GM18951 (cell line): ENCODE data around the gene NSG1.

Experiments
- POLR2A ChIP-seq: IDR thresholded peaks from 4 replicates; pipeline ENCODE4 v1.6.1; 2011; ENCODE audit warnings: mild to moderate bottlenecking; ENCODE audit not compliant: insufficient read length, insufficient read depth; ENCODE audit errors: extremely low read depth
- in situ Hi-C: fragments of 300-500 bp; cut with MboI; formaldehyde crosslinking; loops from one replicate; pipeline ENCODE4 v1.12.0; 2022; ENCODE audit warnings: low sequenced_read_pairs, mixed read lengths, inconsistent platforms; ENCODE audit not compliant: unreplicated experiment

The NSG1 gene

DNA sequence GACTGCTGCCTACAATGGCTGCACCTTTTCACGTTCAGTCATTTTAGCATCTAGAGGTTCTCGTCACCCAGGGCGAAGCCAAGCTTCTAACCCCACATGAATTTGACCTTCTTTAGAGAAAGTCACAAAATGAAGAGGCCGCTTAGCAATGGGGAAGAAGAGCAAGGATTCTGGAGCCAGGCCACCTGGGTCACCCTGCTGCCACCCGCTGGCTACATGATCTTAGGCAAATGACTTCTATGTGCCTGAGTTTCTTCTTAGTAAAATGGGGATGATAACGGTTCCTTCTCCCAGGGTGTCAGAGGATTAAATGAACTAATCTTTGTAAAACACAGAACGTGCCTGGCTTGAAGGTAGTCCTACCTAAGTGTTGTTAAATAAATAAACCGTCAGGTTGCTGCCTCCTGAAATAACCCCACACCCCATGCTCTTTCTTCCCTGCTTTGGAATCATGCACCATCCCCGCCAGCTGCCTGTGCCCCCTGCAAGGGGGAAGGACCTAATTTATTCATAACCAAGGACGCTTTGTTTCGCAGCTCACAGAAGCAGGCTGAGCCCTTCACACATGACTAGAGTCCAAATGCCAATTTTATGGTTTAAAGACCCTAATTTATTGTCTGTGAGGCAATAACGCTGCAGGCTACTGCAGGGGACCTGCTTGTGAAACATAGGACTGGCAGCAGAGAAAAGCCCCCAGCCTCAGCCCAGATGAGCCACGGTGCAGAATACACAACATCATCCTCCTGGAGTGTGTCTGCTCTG is 28.6 kb upstream of the NSG1 start:
- in situ Hi-C loops: no loop called here
- TF ChIP-seq POLR2A: no peak

GRCh38 chr4:4361883-4362282 is 25.0 kb upstream of the NSG1 start:
- in situ Hi-C loops: no loop called here
- TF ChIP-seq POLR2A: no peak

- in situ Hi-C loops: no loop called here
Measured at GRCh38 chr4:4362991-4363697, 23.8 kb upstream of the NSG1 start.

GRCh38 chr4:4364061-4364460 is 22.8 kb upstream of the NSG1 start:
- in situ Hi-C loops: no loop called here
- no peak for TF ChIP-seq POLR2A

More at GRCh38 chr4:4362991-4363697, 23.8 kb upstream of the NSG1 start:
- TF ChIP-seq POLR2A: no peak

DNA sequence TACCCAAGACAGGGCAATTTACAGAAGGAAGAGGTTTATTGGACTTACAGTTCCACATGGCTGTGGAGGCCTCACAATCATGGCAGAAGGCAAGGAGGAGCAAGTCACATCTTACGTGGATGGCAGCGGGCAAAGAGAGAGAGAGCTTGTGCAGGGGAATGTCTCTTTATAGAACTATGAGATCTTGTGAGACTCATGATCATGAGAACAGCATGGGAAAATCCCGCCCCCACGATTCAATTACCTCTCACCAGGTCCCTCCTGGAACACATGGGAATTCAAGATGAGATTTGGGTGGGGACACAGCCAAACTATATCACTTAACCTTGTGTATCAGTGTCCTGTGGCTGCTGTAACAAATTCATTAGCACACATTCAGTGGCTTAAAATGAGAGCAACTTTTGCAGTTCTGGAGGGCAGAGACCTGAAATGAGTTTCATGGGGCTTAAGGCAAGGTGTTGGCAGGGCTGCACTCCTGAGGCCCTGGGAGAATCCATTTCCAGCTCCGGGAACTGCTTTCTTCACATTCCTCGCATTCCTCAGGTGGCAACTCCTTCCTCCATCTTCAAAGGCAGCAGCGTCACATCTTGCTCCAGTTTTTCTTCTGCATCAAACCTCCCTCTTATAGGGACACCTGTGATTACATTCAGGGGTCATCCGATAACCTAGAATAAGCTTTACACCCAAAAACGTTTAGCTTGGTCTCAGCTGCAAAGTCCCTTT is 22.3 kb upstream of the NSG1 start:
- no peak for TF ChIP-seq POLR2A
- in situ Hi-C loops: no loop called here

DNA sequence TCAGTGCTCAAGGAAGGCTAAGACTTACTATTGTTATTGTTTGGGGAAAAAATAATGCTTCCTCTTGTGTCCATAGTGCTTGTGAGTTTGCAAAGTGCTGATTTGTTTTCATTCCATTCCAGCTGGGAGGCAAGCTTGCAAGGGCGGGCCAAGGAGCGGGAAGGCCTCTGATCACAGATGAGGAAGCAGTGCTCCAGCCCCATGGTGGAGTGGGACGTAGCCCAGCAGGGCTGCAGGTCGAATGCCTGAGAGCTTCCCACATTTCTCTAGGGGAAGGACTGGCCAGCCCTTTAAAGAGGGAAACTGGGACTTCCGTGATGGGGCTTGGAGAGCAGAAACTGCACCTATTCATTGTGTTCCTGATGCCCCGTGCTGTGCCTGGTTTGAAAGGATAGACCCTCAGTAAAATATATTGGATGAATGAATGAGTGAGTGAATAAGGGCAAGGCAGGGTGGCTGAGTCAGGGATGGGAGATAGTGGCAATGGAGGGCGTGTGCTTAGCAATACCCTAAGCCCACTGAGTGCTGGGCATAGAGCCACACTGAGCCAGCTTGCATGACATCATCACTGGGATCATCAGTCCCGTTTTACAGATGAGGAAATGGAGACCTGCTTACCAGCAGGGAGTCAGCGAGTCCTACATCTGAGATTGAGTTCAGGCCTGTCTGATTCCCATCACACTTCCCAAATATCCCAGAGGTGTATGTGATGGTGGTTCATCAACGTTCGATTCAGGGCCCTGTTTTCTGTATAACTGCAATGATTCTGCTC is 17.9 kb upstream of the NSG1 start:
- no peak for TF ChIP-seq POLR2A
- in situ Hi-C loops: no loop called here

DNA sequence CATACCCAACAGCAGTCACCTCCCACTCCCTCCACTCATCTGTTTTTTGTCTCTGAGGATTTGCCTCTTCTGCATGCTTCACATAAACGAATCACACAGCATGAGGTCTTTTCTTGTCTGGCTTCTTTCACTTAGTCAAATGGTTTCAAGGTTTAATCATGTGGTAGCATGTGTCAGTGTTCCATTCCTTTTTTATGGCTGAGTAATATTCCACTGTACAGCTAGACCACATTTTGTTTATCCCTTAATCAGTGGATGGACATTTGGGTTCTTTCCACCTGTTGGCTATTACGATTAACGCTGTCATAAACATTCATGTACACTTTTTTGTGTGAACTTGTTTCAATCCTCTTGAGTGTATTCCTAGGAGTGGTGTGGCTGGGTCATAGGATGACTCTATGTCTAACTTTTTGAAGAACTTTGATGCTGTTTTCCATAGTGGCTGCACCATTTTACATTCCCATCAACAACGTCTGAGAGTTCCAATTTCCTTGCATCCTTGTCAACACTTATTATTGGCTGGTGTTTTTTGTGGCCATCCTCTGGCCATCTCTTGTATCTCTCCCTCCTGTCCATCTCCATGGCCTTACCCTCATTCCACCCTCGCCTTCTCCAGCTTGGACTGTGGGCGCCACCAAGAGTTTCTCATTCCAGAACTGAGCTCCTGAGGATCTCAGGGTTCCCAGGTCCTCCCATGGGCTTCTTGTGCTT is 12.4 kb upstream of the NSG1 start:
- no peak for TF ChIP-seq POLR2A
- in situ Hi-C loops: no loop called here

DNA sequence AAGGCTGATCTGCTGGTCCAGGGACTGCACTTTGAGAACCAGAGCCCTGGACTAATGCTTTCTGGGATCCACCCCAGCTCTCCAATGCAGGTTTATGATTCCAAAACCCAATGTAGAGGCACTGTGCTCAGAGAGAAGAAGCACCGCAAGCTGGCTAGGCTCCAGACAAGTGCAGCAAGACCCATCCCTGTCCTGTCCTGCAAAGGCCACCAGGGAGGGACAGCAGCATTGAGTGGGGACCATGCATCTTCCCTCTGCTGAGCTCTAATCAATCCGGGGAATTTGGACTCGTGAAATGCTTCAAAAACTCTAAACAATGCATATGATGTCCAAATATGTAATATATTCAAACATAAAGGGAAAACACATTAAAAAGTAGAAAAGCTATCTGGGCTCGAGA is 10.8 kb upstream of the NSG1 start:
- TF ChIP-seq POLR2A: no peak
- in situ Hi-C loops: no loop called here

- no peak for TF ChIP-seq POLR2A
- in situ Hi-C loops: no loop called here
Measured at GRCh38 chr4:4377191-4377590, 9.7 kb upstream of the NSG1 start.

DNA sequence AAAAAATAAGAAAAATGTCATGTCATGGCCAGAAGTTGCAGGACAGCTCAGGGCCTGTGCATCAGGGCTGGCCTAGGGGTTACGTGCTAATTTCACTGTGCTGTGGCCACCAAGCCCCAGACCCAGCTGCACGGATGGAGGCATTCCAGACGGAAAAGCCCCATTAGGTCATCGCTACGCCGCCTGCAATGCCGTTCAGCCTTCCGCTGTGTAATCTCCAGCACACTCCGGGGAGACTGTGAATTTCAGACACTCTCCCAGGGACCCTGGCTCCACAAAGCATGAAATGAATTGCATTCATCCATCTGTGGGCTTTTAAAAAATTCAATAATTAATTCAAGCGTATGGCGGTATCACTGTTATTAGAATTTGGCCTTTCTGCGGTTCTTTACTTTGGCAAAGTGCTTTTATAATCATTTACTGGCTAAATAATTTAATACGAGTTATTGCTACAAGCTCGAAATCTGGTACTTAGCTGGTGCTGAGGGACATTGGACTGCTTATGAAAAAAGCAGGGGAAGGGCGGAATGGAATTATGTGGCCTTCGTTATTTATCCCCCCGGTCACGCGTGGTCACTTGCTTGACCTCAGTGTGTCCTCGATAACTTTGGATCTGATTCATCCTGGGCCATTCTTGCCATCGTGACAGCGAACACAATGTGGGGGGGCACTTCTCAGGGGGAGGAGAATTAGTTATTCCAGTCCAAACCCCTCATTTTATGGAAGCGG is 9.0 kb upstream of the NSG1 start:
- in situ Hi-C loops: no loop called here
- TF ChIP-seq POLR2A: no peak

DNA sequence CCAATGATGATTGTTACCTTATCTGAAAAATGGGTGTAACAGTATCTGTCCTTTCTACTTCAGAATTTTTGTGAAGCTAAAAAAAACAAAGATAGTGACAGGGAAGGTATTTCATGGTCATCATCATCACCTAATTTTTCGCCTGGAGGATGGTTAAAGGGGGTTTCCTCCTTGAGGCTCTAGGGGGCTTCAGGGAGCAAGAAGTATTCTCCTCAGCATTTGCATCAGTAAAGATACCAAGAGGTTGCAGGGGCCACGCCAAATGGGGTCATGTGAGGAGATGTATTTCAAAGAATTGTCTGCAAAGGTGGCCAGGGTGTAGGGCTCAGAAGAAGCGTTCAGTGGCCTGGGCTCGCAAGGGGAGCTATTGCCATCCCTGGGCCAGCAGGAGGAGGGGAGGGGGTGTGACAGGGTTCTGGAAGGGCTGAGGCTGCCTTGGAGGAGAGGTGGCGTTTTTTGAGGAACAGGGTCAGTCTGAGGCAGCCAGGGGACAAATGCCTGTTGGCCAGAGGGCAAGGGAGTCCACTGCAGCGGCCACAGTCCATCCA is 7.3 kb upstream of the NSG1 start:
- in situ Hi-C loops: no loop called here
- TF ChIP-seq POLR2A: no peak
